ENCODE data around the gene PRKRIP1.
A peak's percentile ranks its signal among the peaks of the same experiment; 100 is the strongest.
"Not testable (repeated sequence)": the region's sequence is repeated elsewhere in the genome, so short reads cannot be mapped to it uniquely, and the experiment has no call there.

Gene PRKRIP1

DNA sequence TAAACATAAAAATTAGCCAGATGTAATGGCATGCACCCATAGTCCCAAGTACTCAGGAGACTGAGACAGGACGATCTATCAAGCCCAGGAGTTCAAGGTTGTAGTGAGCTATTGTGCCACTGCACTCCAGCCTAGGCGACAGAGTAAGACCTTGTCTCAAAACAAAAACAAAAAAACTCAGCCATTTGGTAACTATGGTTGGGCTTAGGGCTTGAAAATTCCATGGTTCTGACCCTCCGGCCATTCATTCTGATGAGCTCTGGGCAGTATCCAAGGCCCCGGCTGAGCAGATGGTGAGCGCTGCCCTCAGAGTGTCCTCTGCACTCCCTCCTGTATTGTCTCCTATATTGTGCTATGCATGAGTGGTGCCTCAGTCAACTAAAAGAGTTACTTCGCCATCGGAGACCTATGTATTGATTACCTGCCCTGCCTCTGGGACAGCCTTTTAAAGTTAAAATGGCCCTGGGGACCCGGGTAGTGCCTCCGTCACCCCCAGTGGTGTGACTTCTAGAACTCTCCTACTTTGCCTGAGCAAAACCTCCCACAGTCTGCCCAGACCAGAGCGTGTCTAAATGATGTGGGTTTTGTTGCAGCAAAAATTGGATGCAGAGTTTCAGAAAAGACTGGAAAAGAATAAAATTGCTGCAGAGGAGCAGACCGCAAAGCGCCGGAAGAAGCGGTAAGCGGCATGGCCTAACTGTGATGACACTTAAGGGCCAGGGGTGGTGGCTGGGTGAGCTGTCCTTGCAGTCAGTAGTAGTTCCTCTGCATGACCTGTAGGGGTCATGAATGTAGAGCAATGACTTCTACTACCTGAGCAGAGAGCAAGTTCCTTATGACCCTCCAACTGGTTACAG lies 8.1 kb downstream of the PRKRIP1 start:
- no peaks in the 10 kb centered on the region for H3K27me3 ChIP-seq (replicated peaks; ENCODE audit: control insufficient read depth, insufficient read depth, low read length)
- no peaks in the 10 kb centered on the region for H3K9me3 ChIP-seq (ENCODE audit: control insufficient read depth, low read length)
- peak; percentile 62 for DNase-seq (ENCODE audit: low read depth)
- no peak overlapping the region for H3K4me3 ChIP-seq (ENCODE audit: low read length)
- peaks cover 94% of the 10 kb centered on the region for H3K36me3 ChIP-seq (ENCODE audit: control insufficient read depth, insufficient read depth, low read length, severe bottlenecking)
- H3K4me1 ChIP-seq (ENCODE audit: control insufficient read depth, insufficient read depth, low read length), result no peaks in the 10 kb centered on the region
- no peak overlapping the region for H3K9ac ChIP-seq (ENCODE audit: low read length)

DNA sequence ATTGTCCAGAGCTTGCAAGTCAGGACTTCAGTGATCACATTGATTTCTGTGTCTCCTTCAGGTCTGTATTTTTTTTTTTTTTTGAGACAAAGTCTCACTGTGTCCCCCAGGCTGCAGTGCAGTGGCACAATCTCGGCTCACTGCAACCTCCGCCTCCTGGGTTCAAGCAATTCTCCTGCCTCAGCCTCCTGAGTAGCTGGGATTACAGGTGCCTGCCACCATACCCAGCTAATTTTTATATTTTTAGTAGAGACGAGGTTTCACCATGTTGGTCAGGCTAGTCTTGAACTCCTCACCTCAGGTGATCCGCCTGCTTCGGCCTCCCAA lies 8.7 kb downstream of the PRKRIP1 start:
- not testable (repeated sequence) for H3K4me3 ChIP-seq (ENCODE audit: low read length); H3K9ac ChIP-seq (ENCODE audit: low read length); H3K9me3 ChIP-seq (ENCODE audit: control insufficient read depth, low read length); H3K4me1 ChIP-seq (ENCODE audit: control insufficient read depth, insufficient read depth, low read length); H3K27me3 ChIP-seq (replicated peaks; ENCODE audit: control insufficient read depth, insufficient read depth, low read length); DNase-seq (ENCODE audit: low read depth)
- peaks cover 95% of the 10 kb centered on the region for H3K36me3 ChIP-seq (ENCODE audit: control insufficient read depth, insufficient read depth, low read length, severe bottlenecking)

DNA sequence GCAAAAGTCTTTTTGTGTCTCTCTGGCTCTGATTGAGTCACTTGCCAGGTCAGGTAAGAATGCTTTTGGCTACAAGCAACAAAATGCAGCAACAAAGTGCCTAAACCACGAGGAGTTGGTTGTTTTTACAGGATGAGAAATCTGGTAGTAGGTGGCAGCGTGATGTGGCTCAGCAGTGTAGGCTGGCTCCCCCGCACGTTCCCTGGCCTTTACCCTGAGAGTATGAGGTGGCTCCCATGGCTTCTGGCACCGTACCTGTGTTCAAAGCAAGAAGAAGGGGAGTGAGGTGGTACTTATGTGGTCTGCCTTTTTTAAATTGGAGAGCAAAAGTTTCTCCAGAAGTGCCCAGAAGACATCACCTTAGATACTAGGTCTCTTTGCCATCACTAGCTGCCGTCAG lies 11.7 kb downstream of the PRKRIP1 start:
- Histone ChIP-seq H3K9me3 (ENCODE audit: control insufficient read depth, low read length) (no peaks in the 10 kb centered on the region), H3K4me3 (ENCODE audit: low read length) (no peak overlapping the region), H3K4me1 (ENCODE audit: control insufficient read depth, insufficient read depth, low read length) (peaks cover 8% of the 10 kb centered on the region), H3K9ac (ENCODE audit: low read length) (no peak overlapping the region), H3K27me3 (replicated peaks; ENCODE audit: control insufficient read depth, insufficient read depth, low read length) (no peaks in the 10 kb centered on the region), H3K36me3 (ENCODE audit: control insufficient read depth, insufficient read depth, low read length, severe bottlenecking) (peaks cover 89% of the 10 kb centered on the region)
- no peak for DNase-seq (ENCODE audit: low read depth)

DNA sequence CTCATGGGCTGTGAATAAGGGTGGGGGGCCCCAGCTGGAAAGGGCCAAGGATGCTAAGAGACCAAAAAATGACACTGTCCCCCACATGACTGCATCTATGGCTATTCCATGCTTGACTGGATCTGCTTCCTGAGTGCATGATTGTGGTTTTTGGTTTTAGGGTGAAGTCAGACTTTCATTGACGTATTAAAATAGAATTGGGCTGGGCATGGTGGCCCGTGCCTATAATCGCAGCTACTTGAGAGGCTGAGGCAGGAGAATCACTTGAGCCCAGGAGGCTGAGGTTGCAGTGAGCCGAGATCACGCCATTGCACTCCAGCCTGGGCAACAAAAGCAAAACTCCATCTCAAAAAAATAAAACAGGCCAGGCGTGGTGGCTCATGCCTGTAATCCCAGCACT lies 12.4 kb downstream of the PRKRIP1 start:
- not testable (repeated sequence) for H3K9ac ChIP-seq (ENCODE audit: low read length); DNase-seq (ENCODE audit: low read depth); H3K4me3 ChIP-seq (ENCODE audit: low read length); H3K9me3 ChIP-seq (ENCODE audit: control insufficient read depth, low read length); H3K27me3 ChIP-seq (replicated peaks; ENCODE audit: control insufficient read depth, insufficient read depth, low read length); H3K4me1 ChIP-seq (ENCODE audit: control insufficient read depth, insufficient read depth, low read length)
- H3K36me3 ChIP-seq (ENCODE audit: control insufficient read depth, insufficient read depth, low read length, severe bottlenecking), result peaks cover 89% of the 10 kb centered on the region

DNA sequence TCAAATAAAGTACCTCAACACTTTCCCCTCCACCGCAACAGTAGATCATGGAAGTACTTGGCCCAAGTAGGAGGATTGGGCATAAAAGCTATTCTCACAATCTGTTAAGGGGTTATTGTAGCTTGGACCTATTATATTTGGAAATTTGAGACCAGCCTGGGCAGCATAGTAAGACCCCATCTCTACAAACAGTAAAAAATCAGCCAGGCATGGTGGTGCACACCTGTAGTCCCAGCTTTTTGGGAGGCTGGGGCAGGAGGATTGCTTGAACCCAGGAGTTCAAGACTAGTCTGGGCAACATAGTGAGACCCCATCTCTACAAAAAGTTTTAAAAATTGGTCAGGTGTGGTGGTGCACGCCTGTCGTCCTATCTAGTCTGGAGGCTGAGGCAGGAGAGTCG lies 13.2 kb downstream of the PRKRIP1 start:
- DNase-seq (ENCODE audit: low read depth), result no peak
- peaks cover 89% of the 10 kb centered on the region for H3K36me3 ChIP-seq (ENCODE audit: control insufficient read depth, insufficient read depth, low read length, severe bottlenecking)

DNA sequence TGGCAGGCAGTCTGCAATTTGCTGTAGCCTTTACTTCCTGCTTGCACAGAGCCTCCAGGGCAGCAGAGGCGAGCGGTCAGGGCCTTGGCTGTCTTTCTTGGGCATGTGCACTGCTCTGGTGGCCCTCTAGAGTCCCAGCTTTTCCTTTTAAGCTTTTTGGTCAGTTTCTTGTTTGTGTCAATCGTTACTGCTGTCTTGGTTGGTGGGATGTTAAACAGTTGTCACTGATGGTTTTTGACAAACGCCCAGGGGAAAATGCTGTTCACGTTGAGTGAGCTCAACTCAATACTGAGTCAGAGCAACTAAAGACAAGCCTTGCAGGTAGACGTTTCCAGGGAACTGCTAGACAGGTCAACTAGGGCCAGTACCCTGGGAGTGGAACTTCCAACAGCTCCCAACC lies 14.0 kb downstream of the PRKRIP1 start:
- no peak for DNase-seq (ENCODE audit: low read depth)
- H3K4me3 ChIP-seq (ENCODE audit: low read length), result no peak overlapping the region
- peaks cover 88% of the 10 kb centered on the region for H3K36me3 ChIP-seq (ENCODE audit: control insufficient read depth, insufficient read depth, low read length, severe bottlenecking)
- H3K27me3 ChIP-seq (replicated peaks; ENCODE audit: control insufficient read depth, insufficient read depth, low read length), result no peaks in the 10 kb centered on the region
- peaks cover 8% of the 10 kb centered on the region for H3K4me1 ChIP-seq (ENCODE audit: control insufficient read depth, insufficient read depth, low read length)
- no peaks in the 10 kb centered on the region for H3K9me3 ChIP-seq (ENCODE audit: control insufficient read depth, low read length)
- no peak overlapping the region for H3K9ac ChIP-seq (ENCODE audit: low read length)

More for the DNA sequence above, 13.2 kb downstream of the PRKRIP1 start:
- Histone ChIP-seq H3K9ac (ENCODE audit: low read length) (no peak overlapping the region), H3K4me1 (ENCODE audit: control insufficient read depth, insufficient read depth, low read length) (peaks cover 8% of the 10 kb centered on the region), H3K9me3 (ENCODE audit: control insufficient read depth, low read length) (no peaks in the 10 kb centered on the region), H3K4me3 (ENCODE audit: low read length) (no peak overlapping the region), H3K27me3 (replicated peaks; ENCODE audit: control insufficient read depth, insufficient read depth, low read length) (no peaks in the 10 kb centered on the region)

DNA sequence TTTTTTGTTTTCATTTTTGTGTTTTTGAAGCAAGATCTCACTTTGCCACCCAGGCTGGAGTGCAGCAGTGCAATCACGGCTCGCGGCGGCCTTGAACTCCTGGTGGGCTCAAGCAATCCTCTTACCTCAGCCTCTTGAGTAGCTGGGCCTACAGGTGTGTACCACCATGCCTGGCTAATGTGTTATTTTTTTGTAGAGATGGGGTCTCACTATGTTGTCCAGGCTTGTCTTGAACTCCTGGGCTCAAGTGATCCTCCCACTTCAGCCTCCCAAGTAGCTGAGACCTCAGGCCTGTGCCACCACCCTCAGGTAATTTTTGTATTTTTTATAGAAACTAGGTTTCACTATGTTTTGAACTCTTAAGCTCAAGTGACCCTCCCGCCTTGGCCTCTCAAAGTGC lies 14.8 kb downstream of the PRKRIP1 start:
- H3K4me1 ChIP-seq (ENCODE audit: control insufficient read depth, insufficient read depth, low read length), result peaks cover 8% of the 10 kb centered on the region
- no peak for DNase-seq (ENCODE audit: low read depth)
- H3K4me3 ChIP-seq (ENCODE audit: low read length), result no peak overlapping the region
- no peaks in the 10 kb centered on the region for H3K9me3 ChIP-seq (ENCODE audit: control insufficient read depth, low read length)
- peaks cover 88% of the 10 kb centered on the region for H3K36me3 ChIP-seq (ENCODE audit: control insufficient read depth, insufficient read depth, low read length, severe bottlenecking)
- no peaks in the 10 kb centered on the region for H3K27me3 ChIP-seq (replicated peaks; ENCODE audit: control insufficient read depth, insufficient read depth, low read length)
- H3K9ac ChIP-seq (ENCODE audit: low read length), result no peak overlapping the region

DNA sequence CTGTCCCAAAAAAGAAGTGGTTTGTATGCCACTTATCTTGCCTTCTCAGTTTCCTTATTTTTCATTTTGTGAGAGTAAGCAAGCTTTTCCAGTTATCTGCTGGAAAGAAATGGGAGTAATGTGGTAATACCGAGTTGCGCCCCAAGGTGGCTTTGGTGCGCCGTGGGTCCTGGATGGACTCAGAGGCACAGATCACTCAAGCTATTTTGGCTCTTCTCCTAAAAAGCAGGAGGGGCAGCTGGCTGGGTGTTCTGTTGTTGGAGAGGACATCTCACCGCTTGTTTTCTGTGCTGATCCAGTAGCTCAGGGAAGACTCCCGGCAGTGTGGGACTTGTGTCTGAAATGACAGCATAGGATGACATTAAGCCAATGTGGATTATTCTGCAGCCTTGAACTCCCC lies 16.4 kb downstream of the PRKRIP1 start:
- no peak overlapping the region for H3K4me3 ChIP-seq (ENCODE audit: low read length)
- no peaks in the 10 kb centered on the region for H3K9me3 ChIP-seq (ENCODE audit: control insufficient read depth, low read length)
- H3K27me3 ChIP-seq (replicated peaks; ENCODE audit: control insufficient read depth, insufficient read depth, low read length), result no peaks in the 10 kb centered on the region
- DNase-seq (ENCODE audit: low read depth), result peak; percentile 16
- H3K36me3 ChIP-seq (ENCODE audit: control insufficient read depth, insufficient read depth, low read length, severe bottlenecking), result peaks cover 85% of the 10 kb centered on the region
- peaks cover 8% of the 10 kb centered on the region for H3K4me1 ChIP-seq (ENCODE audit: control insufficient read depth, insufficient read depth, low read length)
- H3K9ac ChIP-seq (ENCODE audit: low read length), result no peak overlapping the region

DNA sequence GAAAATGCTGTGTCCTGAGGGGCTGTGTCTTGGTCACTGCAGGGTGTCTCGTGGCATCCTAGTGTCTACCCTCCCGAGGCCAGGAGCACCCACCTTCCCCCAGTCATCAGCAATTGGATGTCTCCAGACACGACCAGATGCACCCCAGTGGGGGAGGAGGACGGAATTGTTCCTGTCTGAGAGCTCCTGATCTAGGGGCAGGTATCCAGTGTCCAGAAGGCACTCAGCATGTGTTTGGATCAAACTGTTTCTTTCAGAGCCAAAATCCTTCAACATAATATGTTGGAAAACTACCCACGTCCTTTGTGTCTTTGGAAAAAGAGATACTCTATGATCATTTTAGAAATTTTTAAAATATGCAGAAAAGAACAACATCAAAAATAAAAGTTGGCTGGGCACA lies 16.9 kb downstream of the PRKRIP1 start:
- Histone ChIP-seq H3K9me3 (ENCODE audit: control insufficient read depth, low read length) (no peaks in the 10 kb centered on the region), H3K36me3 (ENCODE audit: control insufficient read depth, insufficient read depth, low read length, severe bottlenecking) (peaks cover 83% of the 10 kb centered on the region), H3K27me3 (replicated peaks; ENCODE audit: control insufficient read depth, insufficient read depth, low read length) (no peaks in the 10 kb centered on the region), H3K4me3 (ENCODE audit: low read length) (no peak overlapping the region), H3K9ac (ENCODE audit: low read length) (no peak overlapping the region), H3K4me1 (ENCODE audit: control insufficient read depth, insufficient read depth, low read length) (peaks cover 8% of the 10 kb centered on the region)
- no peak for DNase-seq (ENCODE audit: low read depth)

DNA sequence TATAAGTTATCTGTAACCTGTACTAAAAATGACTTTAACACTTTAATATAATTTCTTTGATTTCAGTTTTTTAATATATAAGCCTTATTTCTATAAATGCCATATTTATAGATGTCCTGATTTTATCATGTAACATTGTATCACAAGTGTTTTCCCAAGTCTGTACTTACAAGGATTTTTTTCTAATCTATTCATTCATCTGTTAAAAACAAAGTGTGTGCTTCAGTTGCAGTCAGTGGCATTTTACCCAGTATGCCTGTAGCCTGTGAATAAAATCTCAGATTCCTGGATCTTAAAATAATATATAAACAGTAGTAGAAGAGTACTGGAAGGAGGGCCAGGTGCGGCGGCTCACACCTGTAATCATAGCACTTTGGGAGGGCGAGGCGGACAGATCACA lies 17.4 kb downstream of the PRKRIP1 start:
- Histone ChIP-seq H3K27me3 (replicated peaks; ENCODE audit: control insufficient read depth, insufficient read depth, low read length) (no peaks in the 10 kb centered on the region), H3K9ac (ENCODE audit: low read length) (no peak overlapping the region), H3K4me1 (ENCODE audit: control insufficient read depth, insufficient read depth, low read length) (peaks cover 8% of the 10 kb centered on the region), H3K36me3 (ENCODE audit: control insufficient read depth, insufficient read depth, low read length, severe bottlenecking) (peaks cover 83% of the 10 kb centered on the region), H3K4me3 (ENCODE audit: low read length) (no peak overlapping the region), H3K9me3 (ENCODE audit: control insufficient read depth, low read length) (no peaks in the 10 kb centered on the region)
- no peak for DNase-seq (ENCODE audit: low read depth)

DNA sequence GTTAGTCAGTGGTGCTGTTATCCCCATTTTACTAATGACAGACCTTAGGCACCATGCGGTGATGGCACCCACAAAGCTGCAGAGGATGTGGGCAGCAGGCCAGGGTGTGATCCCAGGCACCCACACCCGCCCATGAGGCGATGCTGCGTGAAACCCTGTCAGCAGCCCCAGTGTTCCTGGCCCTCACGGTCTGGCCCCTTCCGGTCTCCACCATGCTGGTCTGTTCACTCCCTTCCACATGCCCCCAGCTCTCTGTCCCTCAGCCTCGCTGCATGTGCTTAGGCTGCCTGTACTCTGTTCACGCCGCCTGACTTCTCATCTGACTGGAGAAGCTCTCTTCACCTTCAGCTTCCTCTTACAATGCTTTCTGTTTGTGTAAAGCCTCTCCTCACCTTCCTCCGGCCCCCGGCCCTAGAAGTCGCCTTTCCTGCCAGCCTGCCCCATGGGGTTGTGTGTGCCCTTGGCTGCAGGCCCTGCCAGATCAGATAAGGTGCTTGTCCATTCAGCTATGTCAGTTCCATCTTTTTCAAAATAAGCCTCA lies 19.6 kb downstream of the PRKRIP1 start:
- DNase-seq (ENCODE audit: low read depth), result no peak
- H3K36me3 ChIP-seq (ENCODE audit: control insufficient read depth, insufficient read depth, low read length, severe bottlenecking), result peaks cover 80% of the 10 kb centered on the region

DNA sequence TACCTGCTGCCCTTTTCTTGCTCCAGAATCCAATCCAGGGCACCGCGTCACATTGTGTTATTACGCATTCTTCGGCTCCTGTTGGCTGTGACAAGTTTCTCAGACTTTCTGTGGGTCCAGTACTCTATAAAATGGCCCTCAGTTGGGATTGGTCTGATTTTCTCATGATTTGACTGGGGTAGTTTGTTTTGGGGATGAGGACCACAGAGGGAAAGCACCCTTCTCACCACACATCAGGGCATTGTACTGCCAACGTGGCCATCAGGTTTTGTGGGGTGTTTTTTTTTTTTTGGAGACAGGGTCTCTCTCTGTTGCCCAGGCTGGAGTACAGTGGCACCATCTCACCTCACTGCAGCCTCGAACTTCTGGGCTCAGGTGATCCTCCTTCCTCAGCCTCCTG lies 20.2 kb downstream of the PRKRIP1 start:
- peaks cover 8% of the 10 kb centered on the region for H3K4me1 ChIP-seq (ENCODE audit: control insufficient read depth, insufficient read depth, low read length)
- H3K36me3 ChIP-seq (ENCODE audit: control insufficient read depth, insufficient read depth, low read length, severe bottlenecking), result peaks cover 80% of the 10 kb centered on the region
- no peak overlapping the region for H3K4me3 ChIP-seq (ENCODE audit: low read length)
- H3K9ac ChIP-seq (ENCODE audit: low read length), result no peak overlapping the region
- DNase-seq (ENCODE audit: low read depth), result no peak
- no peaks in the 10 kb centered on the region for H3K9me3 ChIP-seq (ENCODE audit: control insufficient read depth, low read length)
- no peaks in the 10 kb centered on the region for H3K27me3 ChIP-seq (replicated peaks; ENCODE audit: control insufficient read depth, insufficient read depth, low read length)

More for the DNA sequence above, 19.6 kb downstream of the PRKRIP1 start:
- peaks cover 8% of the 10 kb centered on the region for H3K4me1 ChIP-seq (ENCODE audit: control insufficient read depth, insufficient read depth, low read length)
- no peak overlapping the region for H3K4me3 ChIP-seq (ENCODE audit: low read length)
- H3K9me3 ChIP-seq (ENCODE audit: control insufficient read depth, low read length), result no peaks in the 10 kb centered on the region
- no peaks in the 10 kb centered on the region for H3K27me3 ChIP-seq (replicated peaks; ENCODE audit: control insufficient read depth, insufficient read depth, low read length)
- H3K9ac ChIP-seq (ENCODE audit: low read length), result no peak overlapping the region
